Breast epithelium (tissue), 3 donors: ENCODE results near the gene KCTD10.

Experiments used
- POLR2A ChIP-seq: fragments of 450-650 bp; IDR thresholded peaks from one replicate; pipeline ENCODE4 v1.6.1; 2016; ENCODE audit warnings: antibody characterized with exemption, mild to moderate bottlenecking, moderate library complexity
- TF ChIP-seq, protein P1 (sequence below), 3 donors: fragments of 450-650 bp; IDR thresholded peaks; one replicate each; pipeline ENCODE4 v1.5.1; 2016 to 2017; ENCODE audit warnings: antibody characterized with exemption in 3 of 3, mild to moderate bottlenecking in 3 of 3, moderate library complexity in 3 of 3

DNA sequence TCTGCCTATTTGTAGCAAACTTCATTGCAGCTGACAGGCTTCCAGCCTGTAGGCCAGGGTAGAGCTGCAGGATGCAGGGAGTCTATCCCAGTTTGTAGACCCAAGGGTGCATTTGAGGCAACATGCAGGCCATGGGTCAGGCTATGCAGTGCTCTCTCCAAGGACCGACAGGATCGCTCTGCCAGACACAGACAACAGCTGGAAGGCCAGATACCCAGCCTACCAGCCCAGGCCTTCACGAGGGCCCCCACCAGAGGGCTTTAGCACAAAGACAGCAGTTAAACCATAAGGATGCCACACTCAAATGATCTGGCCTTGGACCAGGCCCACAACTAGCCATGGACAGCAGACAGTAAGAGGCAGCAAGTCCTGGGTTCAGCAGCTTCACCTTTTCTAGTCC, 10.3 kb downstream of the KCTD10 start:
- TF ChIP-seq, protein P1, sequence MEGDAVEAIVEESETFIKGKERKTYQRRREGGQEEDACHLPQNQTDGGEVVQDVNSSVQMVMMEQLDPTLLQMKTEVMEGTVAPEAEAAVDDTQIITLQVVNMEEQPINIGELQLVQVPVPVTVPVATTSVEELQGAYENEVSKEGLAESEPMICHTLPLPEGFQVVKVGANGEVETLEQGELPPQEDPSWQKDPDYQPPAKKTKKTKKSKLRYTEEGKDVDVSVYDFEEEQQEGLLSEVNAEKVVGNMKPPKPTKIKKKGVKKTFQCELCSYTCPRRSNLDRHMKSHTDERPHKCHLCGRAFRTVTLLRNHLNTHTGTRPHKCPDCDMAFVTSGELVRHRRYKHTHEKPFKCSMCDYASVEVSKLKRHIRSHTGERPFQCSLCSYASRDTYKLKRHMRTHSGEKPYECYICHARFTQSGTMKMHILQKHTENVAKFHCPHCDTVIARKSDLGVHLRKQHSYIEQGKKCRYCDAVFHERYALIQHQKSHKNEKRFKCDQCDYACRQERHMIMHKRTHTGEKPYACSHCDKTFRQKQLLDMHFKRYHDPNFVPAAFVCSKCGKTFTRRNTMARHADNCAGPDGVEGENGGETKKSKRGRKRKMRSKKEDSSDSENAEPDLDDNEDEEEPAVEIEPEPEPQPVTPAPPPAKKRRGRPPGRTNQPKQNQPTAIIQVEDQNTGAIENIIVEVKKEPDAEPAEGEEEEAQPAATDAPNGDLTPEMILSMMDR (IDR thresholded peaks at IDR 0.05): no peak
- TF ChIP-seq POLR2A: no peak
